B cell (primary cell): Measurements from ENCODE around the gene COL4A5. TPM values are rescaled to one million over a fixed set of nuclear protein-coding genes. Genes with fewer than 3 reads are reported as not detected.

Experiments
- ATAC-seq: fragments of 200-7000 bp; cut with Tn5 transposase; one replicate; pipeline ENCODE4 v1.10.0; 2021; ENCODE audit warnings: low read depth, mild to moderate bottlenecking, moderate number of reproducible peaks, moderate library complexity
- CTCF ChIA-PET: fragments of 350-600 bp; sonication (Branson Sonifier 250); formaldehyde crosslinking; loops from one replicate; lab custom pipeline; 2021; ENCODE audit warnings: antibody characterized with exemption, inconsistent platforms; lab: Charles Lee
- POLR2A ChIA-PET: fragments of 350-600 bp; sonication (Branson Sonifier 250); formaldehyde crosslinking; loops from one replicate; lab custom pipeline; 2021; ENCODE audit warnings: antibody characterized with exemption; lab: Charles Lee
- DNase-seq: peaks from one replicate; pipeline ENCODE4 v3.0.0; 2013
- H2AFZ ChIP-seq: 2 replicates; pipeline ENCODE4 v1.6.1; 2012; ENCODE audit warnings: mild to moderate bottlenecking, low read depth, low read length; ENCODE audit not compliant: insufficient read depth, poor library complexity, severe bottlenecking
- H3K27ac ChIP-seq, 2 donors: 1 replicate in 1 of 2; 2 replicates in 1 of 2; pipeline ENCODE4 v1.5.1; 2012 to 2013; ENCODE audit warnings: low read length in 2 of 2, mild to moderate bottlenecking in 2 of 2, moderate library complexity in 1 of 2
- H3K27me3 ChIP-seq, 4 experiments: fragments of 200-600 bp in 1 of 4; sonication (generic) in 1 of 4; replicated peaks in 1 of 4; 1 replicate in 2 of 4; 2 replicates in 2 of 4; pipeline versions ENCODE4 v1.6.1 to v1.7.0; 2013 to 2016; ENCODE audit warnings: low read length in 3 of 4, mild to moderate bottlenecking in 2 of 4, mixed read lengths in 1 of 4, moderate library complexity in 1 of 4; ENCODE audit not compliant: insufficient read depth in 4 of 4, control insufficient read depth in 3 of 4; ENCODE audit errors: control extremely low read depth in 1 of 4
- H3K36me3 ChIP-seq, 2 experiments: replicated peaks in 1 of 2; 1 replicate in 1 of 2; 2 replicates in 1 of 2; pipeline versions ENCODE4 v1.6.1 to v1.7.1; 2013; ENCODE audit warnings: low read length in 1 of 2; ENCODE audit not compliant: insufficient read depth in 2 of 2, control insufficient read depth in 1 of 2; ENCODE audit errors: control extremely low read depth in 1 of 2, extremely low read depth in 1 of 2
- H3K4me1 ChIP-seq, 2 donors: fragments of 200-600 bp in 1 of 2; sonication (generic) in 1 of 2; 1 replicate in 1 of 2; 2 replicates in 1 of 2; pipeline versions ENCODE4 v1.5.1 to v1.6.1; 2013 to 2017; ENCODE audit warnings: low read length in 2 of 2; ENCODE audit not compliant: control insufficient read depth in 2 of 2, insufficient read depth in 2 of 2
- H3K4me2 ChIP-seq: replicated peaks from 2 replicates; pipeline ENCODE3; 2012; ENCODE audit warnings: mild to moderate bottlenecking, low read depth, low read length; ENCODE audit not compliant: poor library complexity, severe bottlenecking
- H3K4me3 ChIP-seq, 5 experiments: fragments of 200-600 bp in 1 of 5; sonication (generic) in 1 of 5; 1 replicate in 3 of 5; 2 replicates in 2 of 5; pipeline versions ENCODE4 v1.5.1 to v1.7.0; 2011 to 2016; ENCODE audit warnings: low read length in 4 of 5, mild to moderate bottlenecking in 4 of 5, low read depth in 2 of 5, control low read depth in 1 of 5, moderate library complexity in 1 of 5; ENCODE audit not compliant: insufficient read depth in 1 of 5; ENCODE audit errors: control extremely low read depth in 1 of 5, extremely low read depth in 1 of 5
- H3K79me2 ChIP-seq: fragments of 200-600 bp; sonication (generic); one replicate; pipeline ENCODE4 v1.6.0; 2016; ENCODE audit warnings: low read length; ENCODE audit not compliant: control insufficient read depth, insufficient read depth
- H3K9ac ChIP-seq: fragments of 200-600 bp; sonication (generic); 2 replicates; pipeline ENCODE4 v1.6.1; 2017; ENCODE audit warnings: mild to moderate bottlenecking, low read length, moderate library complexity
- H3K9me3 ChIP-seq, 3 donors: one replicate each; pipeline versions ENCODE4 v1.6.1 to v1.7.1; 2013; ENCODE audit warnings: low read length in 2 of 3; ENCODE audit not compliant: control insufficient read depth in 2 of 3, insufficient read depth in 1 of 3; ENCODE audit errors: control extremely low read depth in 1 of 3
- H4K20me1 ChIP-seq: 2 replicates; pipeline ENCODE4 v1.6.0; 2012; ENCODE audit warnings: mild to moderate bottlenecking, low read length; ENCODE audit not compliant: insufficient read depth, control insufficient read depth, poor library complexity, severe bottlenecking
- H3K27ac Mint-ChIP-seq: one replicate; pipeline ENCODE4 v1.8.0; 2021; ENCODE audit warnings: mixed read lengths
- H3K27me3 Mint-ChIP-seq: one replicate; pipeline ENCODE4 v1.8.0; 2021; ENCODE audit warnings: mixed read lengths
- H3K4me1 Mint-ChIP-seq: one replicate; pipeline ENCODE4 v1.8.0; 2021; ENCODE audit warnings: mixed read lengths
- H3K4me3 Mint-ChIP-seq: one replicate; pipeline ENCODE4 v1.8.0; 2021; ENCODE audit warnings: mixed read lengths
- H3K9me3 Mint-ChIP-seq: one replicate; pipeline ENCODE4 v1.8.0; 2022; ENCODE audit warnings: mixed read lengths; ENCODE audit not compliant: insufficient read depth
- CTCF ChIP-seq: fragments of 200-600 bp; IDR thresholded peaks from one replicate; pipeline ENCODE4 v1.8.0; 2022; ENCODE audit warnings: antibody characterized with exemption, mild to moderate bottlenecking
- EZH2 ChIP-seq: IDR thresholded peaks from 2 replicates; pipeline ENCODE4 v1.6.1; 2012; ENCODE audit warnings: borderline replicate concordance, low read depth, mild to moderate bottlenecking, moderate library complexity, low read length; ENCODE audit not compliant: insufficient read depth, poor library complexity, severe bottlenecking
- WGBS: methylation state at CpG from one replicate; pipeline ENCODE4 v1.1.5; 2013; ENCODE audit warnings: missing lambda C conversion rate; ENCODE audit not compliant: insufficient coverage; 5-methylcytosine and 5-hydroxymethylcytosine counted together
- intact Hi-C: fragments of 100-400 bp; cut with micrococcal nuclease; formaldehyde crosslinking; loops from one replicate; pipeline ENCODE4 v1.10.0; 2022
- polyA plus RNA-seq: library from polyadenylated mRNA; depleted of rRNA; stranded (reverse); fragments of >200 nt; gene quantifications from 2 replicates; pipeline ENCODE4 v1.2.3, GENCODE V29; 2012
- total RNA-seq, 2 donors: library from RNA; stranded (reverse); fragments of 120-200 nt in 1 of 2; gene quantifications; 1 replicate in 1 of 2; 2 replicates in 1 of 2; pipeline versions ENCODE4 v1.2.3 to v1.2.4, GENCODE V29; 2013 to 2022

Gene COL4A5
- total and polyA plus RNA-seq, 2 donors (not counting 1 experiment from before 2014, with no cell fraction given) = not detected

GRCh38 chrX:108735091-108735678 is 295.5 kb downstream of the COL4A5 start:
- Histone ChIP-seq H3K27ac (no peak overlapping the region), H3K79me2 (no peaks in the 10 kb centered on the region), H3K4me3 (no peak overlapping the region), H3K36me3 (no peaks in the 10 kb centered on the region), H3K4me2 (no peak overlapping the region), H3K27me3 (peaks cover 0 to 10% (median 2%) of the 10 kb centered on the region in 4 experiments), H3K4me1 (peaks cover 0 to 4% of the 10 kb centered on the region in 2 donors), H3K9ac (no peak overlapping the region), H2AFZ (no peak overlapping the region), H3K9me3 (peaks cover 0 to 7% (median 0%) of the 10 kb centered on the region in 3 donors), H4K20me1 (no peaks in the 10 kb centered on the region)
- Mint-ChIP-seq H3K27me3 (peaks cover 15% of the 10 kb centered on the region), H3K27ac (no peak overlapping the region), H3K4me3 (no peak overlapping the region), H3K9me3 (no peaks in the 10 kb centered on the region), H3K4me1 (peaks cover 1% of the 10 kb centered on the region)
- ATAC-seq (no peak), DNase-seq (no peak)
- 17% methylated on average over 27 of the region's 36 CpGs for WGBS
- TF ChIP-seq EZH2 (no peak), CTCF (no peak)
- ChIA-PET CTCF (no interaction called here), POLR2A (no interaction called here)
- intact Hi-C loops = no loop called here

DNA sequence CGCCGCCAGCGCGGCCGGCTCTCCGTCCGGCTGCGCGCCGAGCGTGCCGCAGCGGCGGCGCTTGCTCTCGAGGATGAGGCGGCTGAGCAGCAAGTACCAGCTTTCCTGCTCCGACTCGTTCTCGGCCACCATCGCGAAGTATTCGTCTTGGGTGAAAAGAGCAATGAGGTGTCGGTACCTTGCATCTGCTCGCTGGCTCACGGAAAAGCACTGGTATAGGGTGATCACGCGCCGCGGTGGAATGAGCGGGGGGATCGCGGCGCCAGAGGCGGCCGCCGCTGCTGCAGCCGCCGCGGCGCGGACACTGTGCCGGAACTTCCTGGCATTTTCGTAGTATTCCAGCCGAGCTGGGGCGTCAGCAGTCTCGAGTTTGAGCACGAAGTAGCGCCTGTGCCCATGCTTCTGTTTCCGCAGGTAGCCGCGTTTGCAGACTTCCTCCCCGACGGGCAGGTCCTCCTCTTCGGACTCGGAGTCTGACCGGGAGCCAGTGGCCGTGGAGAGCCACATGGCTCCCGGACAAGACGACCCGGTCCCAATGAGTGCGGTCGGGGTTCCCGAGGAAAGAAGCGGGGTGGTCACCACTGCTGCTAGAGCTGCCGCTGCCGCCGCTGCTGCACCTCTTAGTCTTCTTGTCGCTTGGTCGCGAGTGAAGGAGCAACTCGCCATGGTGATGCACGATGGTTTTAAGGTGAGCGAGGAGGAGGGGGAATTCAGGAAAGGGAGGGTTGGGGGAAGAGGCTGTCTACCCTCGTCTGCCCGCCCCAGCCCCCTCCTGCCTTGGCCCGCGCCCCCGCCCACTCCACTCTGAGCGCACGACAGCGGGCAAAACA is 296.3 kb downstream of the COL4A5 start:
- POLR2A ChIA-PET = no interaction called here
- Mint-ChIP-seq H3K4me1 (peaks cover 1% of the 10 kb centered on the region), H3K9me3 (no peaks in the 10 kb centered on the region), H3K27me3 (peaks cover 15% of the 10 kb centered on the region), H3K27ac (no peak overlapping the region), H3K4me3 (no peak overlapping the region)
- peaks cover 0 to 10% (median 2%) of the 10 kb centered on the region in 4 experiments for H3K27me3 ChIP-seq
- H3K4me2 ChIP-seq = peak overlapping the region; percentile 27
- peaks cover 0 to 7% (median 0%) of the 10 kb centered on the region in 3 donors for H3K9me3 ChIP-seq
- peaks cover 0 to 4% of the 10 kb centered on the region in 2 donors for H3K4me1 ChIP-seq
- H3K79me2 ChIP-seq = no peaks in the 10 kb centered on the region
- no peak overlapping the region for H2AFZ ChIP-seq
- ATAC-seq (no peak), DNase-seq (no peak)
- 2% methylated on average over 71 of the region's 82 CpGs for WGBS
- intact Hi-C loops = no loop called here
- no peak overlapping the region for H3K27ac ChIP-seq
- no peak for TF ChIP-seq CTCF
- no peak for TF ChIP-seq EZH2
- no peak overlapping the region for H3K9ac ChIP-seq
- H3K4me3 ChIP-seq = no peak overlapping the region
- CTCF ChIA-PET = no interaction called here
- no peaks in the 10 kb centered on the region for H4K20me1 ChIP-seq
- H3K36me3 ChIP-seq = no peaks in the 10 kb centered on the region
